Prostate gland (tissue), 2 donors: Measurements from ENCODE around the gene RIPOR3. TPM values are rescaled to one million over a fixed set of nuclear protein-coding genes. Genes with fewer than 3 reads are reported as not detected.

Experiments
- DNase-seq: peaks from one replicate; pipeline ENCODE4 v3.0.0-alpha.2; 2019; ENCODE audit warnings: low spot score
- H3K27ac ChIP-seq, 2 donors: fragments of 200-600 bp; sonication (generic); 2 replicates each; pipeline ENCODE4 v1.5.1; 2017 to 2019
- H3K27me3 ChIP-seq: fragments of 200-600 bp; sonication (generic); replicated peaks from 2 replicates; pipeline ENCODE4 v1.5.1; 2019; ENCODE audit not compliant: insufficient read depth
- H3K36me3 ChIP-seq, 2 donors: fragments of 200-600 bp; sonication (generic); 1 replicate in 1 of 2; 2 replicates in 1 of 2; pipeline versions ENCODE4 v1.5.1 to v1.8.1; 2017 to 2019
- H3K4me1 ChIP-seq: fragments of 200-600 bp; sonication (generic); replicated peaks from 2 replicates; pipeline ENCODE4 v1.5.1; 2019
- H3K4me3 ChIP-seq, 2 donors: fragments of 200-600 bp; sonication (generic); 2 replicates each; pipeline ENCODE4 v1.5.1; 2017 to 2019
- H3K9me3 ChIP-seq: fragments of 200-600 bp; sonication (generic); 2 replicates; pipeline ENCODE4 v1.5.1; 2017
- POLR2A ChIP-seq: fragments of 450-650 bp; IDR thresholded peaks from one replicate; pipeline ENCODE4 v1.6.1; 2016; ENCODE audit warnings: antibody characterized with exemption, mild to moderate bottlenecking
- POLR2AphosphoS5 ChIP-seq: sonication (generic); formaldehyde crosslinking; IDR thresholded peaks from one replicate; pipeline ENCODE4 v1.6.1; 2017; ENCODE audit warnings: antibody characterized with exemption
- WGBS: methylation state at CpG from one replicate; pipeline ENCODE4 v1.1.5; 2018; 5-methylcytosine and 5-hydroxymethylcytosine counted together
- intact Hi-C: fragments of 100-400 bp; cut with DNase I; formaldehyde crosslinking; loops from one replicate; pipeline ENCODE4 v1.14.2; 2022
- total RNA-seq, 2 donors: library from RNA; depleted of rRNA; stranded (reverse); fragments of >200 nt; gene quantifications; one replicate each; pipeline ENCODE4 v1.1.0, GENCODE V29; 2016
- TF ChIP-seq, protein P1 (sequence below), 4 experiments: fragments of 200-600 bp in 2 of 4; fragments of 450-650 bp in 2 of 4; sonication (generic) in 2 of 4; IDR thresholded peaks; 1 replicate in 3 of 4; 2 replicates in 1 of 4; pipeline ENCODE4 v1.5.1; 2016 to 2019; ENCODE audit warnings: antibody characterized with exemption in 4 of 4, mild to moderate bottlenecking in 2 of 4, moderate library complexity in 2 of 4

The RIPOR3 gene
- total RNA-seq, 2 donors from 2014 or later, result 0.55 to 11.3 TPM

DNA sequence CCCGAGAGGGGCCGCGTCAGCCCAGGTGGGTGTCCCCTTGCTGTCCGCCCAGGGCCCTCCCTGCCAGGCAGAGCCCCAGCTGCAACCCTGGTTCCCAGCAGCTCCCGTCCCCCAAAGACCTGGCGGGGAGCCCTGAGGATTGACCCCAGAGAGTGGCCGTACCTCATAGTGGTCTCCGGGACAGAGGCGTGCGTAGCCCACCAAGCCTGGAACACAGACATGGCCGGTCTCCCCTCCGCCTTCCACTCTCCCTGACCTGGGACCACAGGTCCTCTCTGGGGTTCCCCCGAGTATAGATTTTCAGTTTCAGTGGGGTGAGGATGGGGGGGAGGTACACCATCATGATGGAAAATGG is 82.6 kb downstream of the RIPOR3 start:
- Histone ChIP-seq H3K9me3 (no peaks in the 10 kb centered on the region), H3K27me3 (no peaks in the 10 kb centered on the region), H3K4me1 (no peaks in the 10 kb centered on the region), H3K27ac (no peak overlapping the region), H3K4me3 (no peak overlapping the region), H3K36me3 (no peaks in the 10 kb centered on the region)
- intact Hi-C loops, result no loop called here
- TF ChIP-seq POLR2AphosphoS5 (no peak), POLR2A (no peak)
- TF ChIP-seq, protein P1, sequence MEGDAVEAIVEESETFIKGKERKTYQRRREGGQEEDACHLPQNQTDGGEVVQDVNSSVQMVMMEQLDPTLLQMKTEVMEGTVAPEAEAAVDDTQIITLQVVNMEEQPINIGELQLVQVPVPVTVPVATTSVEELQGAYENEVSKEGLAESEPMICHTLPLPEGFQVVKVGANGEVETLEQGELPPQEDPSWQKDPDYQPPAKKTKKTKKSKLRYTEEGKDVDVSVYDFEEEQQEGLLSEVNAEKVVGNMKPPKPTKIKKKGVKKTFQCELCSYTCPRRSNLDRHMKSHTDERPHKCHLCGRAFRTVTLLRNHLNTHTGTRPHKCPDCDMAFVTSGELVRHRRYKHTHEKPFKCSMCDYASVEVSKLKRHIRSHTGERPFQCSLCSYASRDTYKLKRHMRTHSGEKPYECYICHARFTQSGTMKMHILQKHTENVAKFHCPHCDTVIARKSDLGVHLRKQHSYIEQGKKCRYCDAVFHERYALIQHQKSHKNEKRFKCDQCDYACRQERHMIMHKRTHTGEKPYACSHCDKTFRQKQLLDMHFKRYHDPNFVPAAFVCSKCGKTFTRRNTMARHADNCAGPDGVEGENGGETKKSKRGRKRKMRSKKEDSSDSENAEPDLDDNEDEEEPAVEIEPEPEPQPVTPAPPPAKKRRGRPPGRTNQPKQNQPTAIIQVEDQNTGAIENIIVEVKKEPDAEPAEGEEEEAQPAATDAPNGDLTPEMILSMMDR (IDR thresholded peaks at IDR 0.05), result no peak
- DNase-seq, result no peak
- WGBS, result 97% methylated on average over 13 of the region's 13 CpGs

DNA sequence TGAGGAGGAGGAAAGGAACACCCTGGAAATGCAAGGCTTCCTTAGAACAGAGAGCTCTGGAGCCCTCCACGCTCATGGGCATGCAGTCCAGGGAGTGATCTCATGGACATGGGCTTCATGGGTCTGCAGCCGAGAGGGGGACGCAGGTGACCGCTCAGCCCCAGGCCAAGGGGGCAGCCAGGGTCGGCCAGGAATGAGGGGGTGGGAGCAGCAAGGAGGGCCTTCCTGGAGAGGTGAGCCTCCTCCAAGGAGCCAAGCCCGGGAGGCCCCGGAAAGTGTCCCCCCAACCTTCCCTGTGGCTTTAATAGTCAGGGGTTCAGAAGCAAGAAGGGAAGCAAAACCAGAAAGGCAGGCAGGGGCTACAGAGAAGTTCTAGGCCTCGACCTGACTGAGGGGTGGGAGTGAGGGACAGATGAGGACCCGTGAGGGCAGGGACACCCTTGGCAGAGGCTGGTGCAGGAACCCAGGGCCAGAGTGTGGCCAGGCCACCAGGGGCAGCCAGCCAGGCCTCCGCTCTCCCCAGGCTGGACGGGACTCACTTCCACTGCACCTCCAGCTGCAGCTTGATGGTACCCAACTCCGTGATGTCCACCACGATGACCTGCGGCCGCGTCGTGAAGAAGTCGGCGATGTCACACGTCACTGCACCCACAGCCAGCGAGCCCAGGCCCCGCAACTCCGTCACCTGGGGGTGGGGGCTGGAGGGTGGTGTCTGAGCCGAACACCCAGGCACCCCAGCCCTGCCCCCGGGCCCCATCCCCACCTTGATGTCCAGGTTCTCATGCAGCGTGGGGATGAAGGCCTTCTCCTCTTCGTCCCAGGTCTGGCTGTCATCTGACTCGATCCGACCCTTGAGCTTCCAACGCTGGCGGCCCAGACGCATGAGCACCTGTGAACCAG is 83.2 kb downstream of the RIPOR3 start:
- no peak for DNase-seq
- Histone ChIP-seq H3K27ac (no peak overlapping the region), H3K27me3 (no peaks in the 10 kb centered on the region), H3K4me1 (no peaks in the 10 kb centered on the region), H3K4me3 (no peak overlapping the region), H3K9me3 (no peaks in the 10 kb centered on the region), H3K36me3 (no peaks in the 10 kb centered on the region)
- 89% methylated on average over 32 of the region's 32 CpGs for WGBS
- TF ChIP-seq, protein P1 (IDR thresholded peaks at IDR 0.05), result no peak
- TF ChIP-seq POLR2AphosphoS5 (no peak), POLR2A (no peak)
- intact Hi-C loops, result no loop called here

DNA sequence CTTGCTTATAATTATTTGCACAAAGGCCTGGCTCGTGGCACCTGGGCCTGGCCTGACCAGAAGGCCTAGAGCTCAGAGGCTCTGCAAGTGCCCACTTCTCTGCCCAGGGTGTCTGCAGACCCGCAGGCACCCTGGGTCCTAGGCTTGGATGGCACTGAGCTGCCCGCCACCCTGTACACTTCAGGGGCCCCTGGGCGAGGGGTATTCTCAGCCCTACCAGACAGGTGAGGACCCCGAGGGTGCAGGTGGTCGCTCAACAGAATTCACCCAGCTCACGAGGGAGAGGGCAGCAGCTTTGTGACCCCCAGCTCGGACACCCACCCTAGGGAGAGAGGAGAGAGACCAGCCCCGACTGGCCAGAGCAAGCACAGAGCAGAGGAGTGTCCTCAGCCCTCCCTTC is 83.9 kb downstream of the RIPOR3 start:
- 90% methylated on average over 8 of the region's 9 CpGs for WGBS

DNA sequence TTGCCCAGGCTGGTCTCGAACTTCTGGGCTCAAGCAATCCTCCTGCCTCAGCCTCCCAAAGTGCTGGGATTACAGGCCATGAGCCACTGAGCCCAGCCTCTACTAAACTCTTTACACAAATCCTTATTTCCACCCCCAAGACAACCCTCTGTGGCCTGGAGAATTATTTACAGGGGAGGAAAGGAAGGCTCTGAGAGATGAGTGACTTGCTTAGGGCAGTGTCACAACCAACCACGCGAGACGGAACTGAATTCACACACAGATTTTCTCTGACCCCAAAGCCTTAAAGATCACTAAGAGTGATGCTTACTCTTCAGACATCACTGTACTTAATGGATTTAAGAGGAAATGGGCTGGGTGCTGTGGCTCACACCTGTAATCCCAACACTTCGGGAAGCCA is 86.2 kb downstream of the RIPOR3 start:
- H3K27ac ChIP-seq, result no peak overlapping the region
- H3K4me1 ChIP-seq, result no peaks in the 10 kb centered on the region
- no peaks in the 10 kb centered on the region for H3K9me3 ChIP-seq
- no peak for TF ChIP-seq POLR2A
- no peak for TF ChIP-seq POLR2AphosphoS5
- TF ChIP-seq, protein P1 (IDR thresholded peaks at IDR 0.05), result no peak
- H3K27me3 ChIP-seq, result no peaks in the 10 kb centered on the region
- intact Hi-C loops, result no loop called here
- no peak for DNase-seq
- no peak overlapping the region for H3K4me3 ChIP-seq
- 93% methylated on average over 5 of the region's 5 CpGs for WGBS
- no peaks in the 10 kb centered on the region for H3K36me3 ChIP-seq

More for the DNA sequence above, 83.9 kb downstream of the RIPOR3 start:
- H3K4me3 ChIP-seq, result no peak overlapping the region
- H3K27ac ChIP-seq, result no peak overlapping the region
- H3K4me1 ChIP-seq, result no peaks in the 10 kb centered on the region
- H3K9me3 ChIP-seq, result no peaks in the 10 kb centered on the region
- intact Hi-C loops, result no loop called here
- no peaks in the 10 kb centered on the region for H3K36me3 ChIP-seq
- TF ChIP-seq, protein P1 (IDR thresholded peaks at IDR 0.05), result no peak
- TF ChIP-seq POLR2AphosphoS5 (no peak), POLR2A (no peak)
- no peak for DNase-seq
- no peaks in the 10 kb centered on the region for H3K27me3 ChIP-seq

DNA sequence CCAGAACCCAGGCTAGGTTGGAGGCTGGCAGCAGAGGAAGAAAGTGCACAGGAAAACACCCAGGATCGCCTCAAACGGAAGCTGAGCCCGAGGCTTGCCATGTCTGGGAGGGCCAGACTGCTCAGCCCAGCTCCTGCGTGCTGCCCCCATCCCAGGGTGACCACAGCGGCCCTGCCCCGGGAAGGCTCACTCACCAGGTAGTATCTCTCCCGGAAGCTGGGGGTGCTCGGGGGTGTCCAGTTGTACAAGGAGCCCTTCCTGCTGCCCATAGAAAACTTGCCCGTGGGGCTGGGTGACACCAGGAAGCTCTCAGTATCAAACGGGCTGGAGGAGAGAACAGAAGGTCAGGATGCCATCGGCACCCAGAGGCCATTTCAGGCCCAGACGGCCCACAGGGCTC is 86.9 kb downstream of the RIPOR3 start:
- no peaks in the 10 kb centered on the region for H3K36me3 ChIP-seq
- DNase-seq, result no peak
- intact Hi-C loops, result no loop called here

More for the DNA sequence above, 86.9 kb downstream of the RIPOR3 start:
- Histone ChIP-seq H3K4me1 (no peaks in the 10 kb centered on the region), H3K4me3 (no peak overlapping the region), H3K9me3 (no peaks in the 10 kb centered on the region), H3K27me3 (no peaks in the 10 kb centered on the region), H3K27ac (no peak overlapping the region)
- TF ChIP-seq, protein P1 (IDR thresholded peaks at IDR 0.05), result no peak
- TF ChIP-seq POLR2AphosphoS5, result no peak
- no peak for TF ChIP-seq POLR2A
- WGBS, result 90% methylated on average over 12 of the region's 12 CpGs
